Measurements from ENCODE around the gene LMX1A. TPM values are rescaled to one million over a fixed set of nuclear protein-coding genes. Genes with fewer than 3 reads are reported as not detected.

Gene LMX1A
- total RNA-seq, 2 experiments from 2014 or later, result not detected

- CTCF ChIA-PET, result no interaction called here
- Mint-ChIP-seq H3K9me3 (no peaks in the 10 kb centered on the region), H3K4me1 (ENCODE audit: low read depth) (no peaks in the 10 kb centered on the region), H3K27me3 (peaks cover 57% of the 10 kb centered on the region), H3K27ac (no peak overlapping the region), H3K36me3 (ENCODE audit: low read depth) (no peaks in the 10 kb centered on the region), H3K4me3 (no peak overlapping the region)
- Histone ChIP-seq H3K9me3 (ENCODE audit: control insufficient read depth in 1 of 2, insufficient read depth in 1 of 2, low read length in 2 of 2) (no peaks in the 10 kb centered on the region), H3K27me3 (ENCODE audit: control insufficient read depth in 1 of 2, insufficient read depth in 2 of 2, low read length in 2 of 2) (peaks cover 0 to 11% of the 10 kb centered on the region in 2 experiments), H3K4me3 (ENCODE audit: low read length) (no peak overlapping the region), H3K36me3 (ENCODE audit: insufficient read depth, low read length) (no peaks in the 10 kb centered on the region), H3K27ac (ENCODE audit: low read depth in 1 of 2, low read length in 2 of 2) (no peak overlapping the region), H3K4me1 (ENCODE audit: insufficient read depth, low read length) (no peaks in the 10 kb centered on the region)
- intact Hi-C loops (cut with DNase I, micrococcal nuclease), result no loop called here
- POLR2A ChIA-PET, result no interaction called here
- ATAC-seq (ENCODE audit: poor library complexity) (no peak), DNase-seq (no peak)
- TF ChIP-seq, protein P1, sequence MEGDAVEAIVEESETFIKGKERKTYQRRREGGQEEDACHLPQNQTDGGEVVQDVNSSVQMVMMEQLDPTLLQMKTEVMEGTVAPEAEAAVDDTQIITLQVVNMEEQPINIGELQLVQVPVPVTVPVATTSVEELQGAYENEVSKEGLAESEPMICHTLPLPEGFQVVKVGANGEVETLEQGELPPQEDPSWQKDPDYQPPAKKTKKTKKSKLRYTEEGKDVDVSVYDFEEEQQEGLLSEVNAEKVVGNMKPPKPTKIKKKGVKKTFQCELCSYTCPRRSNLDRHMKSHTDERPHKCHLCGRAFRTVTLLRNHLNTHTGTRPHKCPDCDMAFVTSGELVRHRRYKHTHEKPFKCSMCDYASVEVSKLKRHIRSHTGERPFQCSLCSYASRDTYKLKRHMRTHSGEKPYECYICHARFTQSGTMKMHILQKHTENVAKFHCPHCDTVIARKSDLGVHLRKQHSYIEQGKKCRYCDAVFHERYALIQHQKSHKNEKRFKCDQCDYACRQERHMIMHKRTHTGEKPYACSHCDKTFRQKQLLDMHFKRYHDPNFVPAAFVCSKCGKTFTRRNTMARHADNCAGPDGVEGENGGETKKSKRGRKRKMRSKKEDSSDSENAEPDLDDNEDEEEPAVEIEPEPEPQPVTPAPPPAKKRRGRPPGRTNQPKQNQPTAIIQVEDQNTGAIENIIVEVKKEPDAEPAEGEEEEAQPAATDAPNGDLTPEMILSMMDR (IDR thresholded peaks at IDR 0.05), result no peak
Measured at GRCh38 chr1:165328136-165328535, 28.4 kb downstream of the LMX1A start.

- Mint-ChIP-seq H3K4me1 (ENCODE audit: low read depth) (no peaks in the 10 kb centered on the region), H3K36me3 (ENCODE audit: low read depth) (no peaks in the 10 kb centered on the region), H3K27ac (no peak overlapping the region), H3K9me3 (no peaks in the 10 kb centered on the region), H3K4me3 (no peak overlapping the region), H3K27me3 (peaks cover 57% of the 10 kb centered on the region)
- H3K27me3 ChIP-seq (ENCODE audit: control insufficient read depth in 1 of 2, insufficient read depth in 2 of 2, low read length in 2 of 2), result peaks cover 0 to 11% of the 10 kb centered on the region in 2 experiments
- H3K36me3 ChIP-seq (ENCODE audit: insufficient read depth, low read length), result no peaks in the 10 kb centered on the region
- H3K9me3 ChIP-seq (ENCODE audit: control insufficient read depth in 1 of 2, insufficient read depth in 1 of 2, low read length in 2 of 2), result no peaks in the 10 kb centered on the region
- POLR2A ChIA-PET, result no interaction called here
- TF ChIP-seq, protein P1 (IDR thresholded peaks at IDR 0.05), result no peak
- CTCF ChIA-PET, result no interaction called here
- ATAC-seq (ENCODE audit: poor library complexity), result no peak
- H3K4me1 ChIP-seq (ENCODE audit: insufficient read depth, low read length), result no peaks in the 10 kb centered on the region
- intact Hi-C loops (cut with DNase I, micrococcal nuclease), result no loop called here
- no peak overlapping the region for H3K27ac ChIP-seq (ENCODE audit: low read depth in 1 of 2, low read length in 2 of 2)
- DNase-seq, result no peak
- H3K4me3 ChIP-seq (ENCODE audit: low read length), result no peak overlapping the region
Measured at GRCh38 chr1:165327538-165327937, 29.0 kb downstream of the LMX1A start.

DNA sequence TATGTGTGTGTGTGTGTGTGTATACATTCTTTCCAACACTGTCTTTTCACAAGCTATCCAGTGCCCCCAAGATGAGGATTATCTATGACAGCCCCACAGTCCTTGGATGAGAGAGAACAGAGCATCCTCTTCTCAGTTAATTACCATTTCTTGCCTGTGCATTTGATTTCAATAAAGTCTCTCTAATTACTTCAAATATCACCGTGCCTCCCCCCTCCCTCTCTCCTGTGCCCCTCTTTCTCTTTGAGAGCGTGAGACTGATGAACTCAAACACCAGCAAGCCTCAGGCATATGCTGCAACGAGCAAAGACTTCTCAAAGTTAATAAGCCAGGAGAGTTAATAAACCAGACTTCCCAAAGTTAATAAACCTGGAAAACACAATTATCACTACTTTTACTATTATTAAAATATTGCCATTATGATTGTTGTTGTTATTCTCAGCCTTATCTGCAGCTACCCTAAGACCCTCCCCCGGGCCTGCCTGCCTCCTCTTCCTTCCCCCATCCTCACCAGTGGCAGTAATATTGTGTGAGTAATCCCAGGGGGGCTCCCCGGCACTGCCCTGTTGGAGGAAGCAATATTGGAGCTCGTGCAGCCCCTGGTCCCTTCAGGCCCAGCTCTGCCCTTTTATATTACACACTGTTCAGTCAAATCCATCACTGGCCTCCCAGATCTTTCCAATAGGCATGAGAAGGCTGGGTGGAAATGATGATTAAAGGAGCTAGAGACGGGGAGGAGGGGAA lies 30.9 kb downstream of the LMX1A start:
- Histone ChIP-seq H3K4me1 (ENCODE audit: insufficient read depth, low read length) (no peaks in the 10 kb centered on the region), H3K27me3 (ENCODE audit: control insufficient read depth in 1 of 2, insufficient read depth in 2 of 2, low read length in 2 of 2) (peaks cover 0 to 11% of the 10 kb centered on the region in 2 experiments), H3K36me3 (ENCODE audit: insufficient read depth, low read length) (no peaks in the 10 kb centered on the region), H3K9me3 (ENCODE audit: control insufficient read depth in 1 of 2, insufficient read depth in 1 of 2, low read length in 2 of 2) (no peaks in the 10 kb centered on the region), H3K27ac (ENCODE audit: low read depth in 1 of 2, low read length in 2 of 2) (no peak overlapping the region), H3K4me3 (ENCODE audit: low read length) (no peak overlapping the region)
- Mint-ChIP-seq H3K36me3 (ENCODE audit: low read depth) (no peaks in the 10 kb centered on the region), H3K27me3 (peaks cover 57% of the 10 kb centered on the region), H3K27ac (no peak overlapping the region), H3K4me3 (no peak overlapping the region), H3K9me3 (no peaks in the 10 kb centered on the region), H3K4me1 (ENCODE audit: low read depth) (no peaks in the 10 kb centered on the region)
- ATAC-seq (ENCODE audit: poor library complexity), result no peak
- CTCF ChIA-PET, result no interaction called here
- POLR2A ChIA-PET, result no interaction called here
- TF ChIP-seq, protein P1 (IDR thresholded peaks at IDR 0.05), result no peak
- DNase-seq, result no peak
- intact Hi-C loops (cut with DNase I, micrococcal nuclease), result no loop called here
